Thyroid gland (tissue), 4 donors: ENCODE measurements around the gene CLDN20. TPM values are rescaled to one million over a fixed set of nuclear protein-coding genes. Genes with fewer than 3 reads are reported as not detected.
A peak's percentile ranks its signal among the peaks of the same experiment; 100 is the strongest.

ENCODE experiments used
- DNase-seq, 2 donors: peaks; one replicate each; pipeline ENCODE4 v3.0.0-alpha.2; 2019
- H3K27ac ChIP-seq, 3 donors: fragments of 200-600 bp; sonication (generic); 1 replicate in 2 of 3; 2 replicates in 1 of 3; pipeline ENCODE4 v1.5.1; 2016 to 2019; ENCODE audit warnings: mild to moderate bottlenecking in 1 of 3, moderate library complexity in 1 of 3
- H3K27me3 ChIP-seq: fragments of 200-600 bp; sonication (generic); one replicate; pipeline ENCODE4 v1.5.1; 2019
- H3K36me3 ChIP-seq, 2 donors: fragments of 200-600 bp; sonication (generic); one replicate each; pipeline ENCODE4 v1.5.1; 2016 to 2019
- H3K4me1 ChIP-seq, 2 donors: fragments of 200-600 bp; sonication (generic); one replicate each; pipeline ENCODE4 v1.5.1; 2017 to 2019
- H3K4me3 ChIP-seq, 3 donors: fragments of 200-600 bp; sonication (generic); replicated peaks in 1 of 3; 1 replicate in 2 of 3; 2 replicates in 1 of 3; pipeline ENCODE4 v1.5.1; 2016; ENCODE audit warnings: mild to moderate bottlenecking in 1 of 3
- H3K9me3 ChIP-seq: fragments of 200-600 bp; sonication (generic); one replicate; pipeline ENCODE4 v1.5.1; 2017
- CTCF ChIP-seq, 6 experiments: fragments of 200-600 bp in 3 of 6; fragments of 450-650 bp in 3 of 6; sonication (generic) in 3 of 6; IDR thresholded peaks; one replicate each; pipeline ENCODE4 v1.5.1; 2016 to 2019; ENCODE audit warnings: antibody characterized with exemption in 6 of 6, mild to moderate bottlenecking in 2 of 6, inconsistent platforms in 1 of 6, moderate library complexity in 1 of 6
- POLR2A ChIP-seq, 2 donors: fragments of 450-650 bp; IDR thresholded peaks; one replicate each; pipeline ENCODE4 v1.6.1; 2017; ENCODE audit warnings: antibody characterized with exemption in 2 of 2, mild to moderate bottlenecking in 2 of 2, moderate library complexity in 1 of 2
- WGBS, 2 donors: methylation state at CpG; one replicate each; pipeline ENCODE4 v1.1.5; 2017; 5-methylcytosine and 5-hydroxymethylcytosine counted together
- intact Hi-C: fragments of 100-400 bp; cut with DNase I; formaldehyde crosslinking; loops from one replicate; pipeline ENCODE4 v1.15.1; 2023
- total RNA-seq, 4 donors: library from RNA; depleted of rRNA; stranded (reverse); fragments of >200 nt; gene quantifications; one replicate each; pipeline ENCODE4 v1.2.3, GENCODE V29; 2016

CLDN20 gene
- total RNA-seq, 4 donors from 2014 or later = not detected

GRCh38 chr6:155260686-155261085, 3.1 kb upstream of the CLDN20 start:
- intact Hi-C loops = no loop called here
- no peak for TF ChIP-seq CTCF (IDR thresholded peaks at IDR 0.05)
- TF ChIP-seq POLR2A (IDR thresholded peaks at IDR 0.05) = no peak

GRCh38 chr6:155261111-155261900, 2.5 kb upstream of the CLDN20 start:
- TF ChIP-seq POLR2A (IDR thresholded peaks at IDR 0.05) (no peak), CTCF (IDR thresholded peaks at IDR 0.05) (no peak)
- DNase-seq = no peak
- H3K36me3 ChIP-seq = peaks cover 9 to 15% of the 10 kb centered on the region in 2 donors
- WGBS, 2 donors = 96% methylated on average over 11 of the region's 11 CpGs
- H3K4me1 ChIP-seq = peaks cover 0 to 10% of the 10 kb centered on the region in 2 donors
- no peak overlapping the region for H3K27ac ChIP-seq
- H3K9me3 ChIP-seq = no peaks in the 10 kb centered on the region
- no peaks in the 10 kb centered on the region for H3K27me3 ChIP-seq
- intact Hi-C loops = no loop called here
- H3K4me3 ChIP-seq = no peak overlapping the region

More at GRCh38 chr6:155260686-155261085, 3.1 kb upstream of the CLDN20 start:
- no peak overlapping the region for H3K4me3 ChIP-seq
- no peaks in the 10 kb centered on the region for H3K27me3 ChIP-seq
- H3K36me3 ChIP-seq = peaks cover 9 to 15% of the 10 kb centered on the region in 2 donors
- 84 to 87% methylated on average over 3 of the region's 3 CpGs for WGBS, 2 donors
- peaks cover 0 to 10% of the 10 kb centered on the region in 2 donors for H3K4me1 ChIP-seq
- no peaks in the 10 kb centered on the region for H3K9me3 ChIP-seq
- no peak overlapping the region for H3K27ac ChIP-seq
- DNase-seq = no peak

- no peaks in the 10 kb centered on the region for H3K27me3 ChIP-seq
- H3K36me3 ChIP-seq = peaks cover 4 to 15% of the 10 kb centered on the region in 2 donors
- intact Hi-C loops = no loop called here
- peaks cover 6 to 18% of the 10 kb centered on the region in 2 donors for H3K4me1 ChIP-seq
- WGBS, 2 donors = 96 to 99% methylated on average over 4 of the region's 4 CpGs
- H3K27ac ChIP-seq = no peak overlapping the region
- no peak for TF ChIP-seq CTCF (IDR thresholded peaks at IDR 0.05)
- TF ChIP-seq POLR2A (IDR thresholded peaks at IDR 0.05) = no peak
- no peaks in the 10 kb centered on the region for H3K9me3 ChIP-seq
- DNase-seq = no peak
- no peak overlapping the region for H3K4me3 ChIP-seq
Observed at GRCh38 chr6:155262655-155263054, 1.2 kb upstream of the CLDN20 start.

GRCh38 chr6:155264693-155265320, 994 bp downstream of the CLDN20 start:
- 64 to 69% methylated on average over 9 of the region's 9 CpGs for WGBS, 2 donors
- H3K9me3 ChIP-seq = no peaks in the 10 kb centered on the region
- intact Hi-C loops = no loop called here
- peaks cover 17 to 29% of the 10 kb centered on the region in 2 donors for H3K4me1 ChIP-seq
- H3K27me3 ChIP-seq = no peaks in the 10 kb centered on the region
- no peak overlapping the region for H3K4me3 ChIP-seq
- H3K27ac ChIP-seq = peak overlapping the region in 1 of 3 donors; percentile 1
- DNase-seq = no peak
- H3K36me3 ChIP-seq = peaks cover 0 to 7% of the 10 kb centered on the region in 2 donors
- TF ChIP-seq POLR2A (IDR thresholded peaks at IDR 0.05) = no peak
- TF ChIP-seq CTCF (IDR thresholded peaks at IDR 0.05) = no peak
